ENCODE measurements around the gene RFTN1. TPM values are rescaled to one million over a fixed set of nuclear protein-coding genes. Genes with fewer than 3 reads are reported as not detected.

Gene RFTN1
- total and polyA plus RNA-seq, 2 of the 8 experiments (the other 6 are each of a cell fraction or from before 2014, with no cell fraction given) = 4.6 to 6.7 TPM

DNA sequence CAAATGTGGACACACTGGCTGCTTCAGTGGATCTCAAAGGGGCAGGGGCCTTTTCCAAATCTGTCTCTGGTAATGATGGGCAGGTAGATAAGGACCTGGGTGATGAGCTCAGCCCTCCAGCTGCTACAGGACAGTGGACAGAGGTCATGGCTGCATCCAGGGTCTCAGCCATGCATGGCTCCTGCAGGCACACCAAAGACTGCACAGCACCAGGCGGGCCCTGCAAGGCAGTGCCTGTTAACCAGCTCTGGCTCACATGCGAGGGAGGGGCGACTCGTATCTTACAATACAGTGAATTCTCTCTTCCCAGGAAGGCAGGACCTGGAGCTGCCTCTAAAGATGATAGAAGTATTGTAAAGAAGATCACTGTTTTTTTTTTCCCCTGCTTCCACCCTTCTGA lies 189.8 kb downstream of the RFTN1 start:
- ChIA-PET POLR2A (ENCODE audit: partially characterized antibody) (no interaction called here), CTCF (ENCODE audit: partially characterized antibody) (interaction anchor here (1.0 to 1.3 kb wide), 6 partner anchors 10 to 221 kb away, joined by 3 to 5 read pairs (median 4); no protein-coding TSS in a partner anchor)
- H3K56ac ChIP-seq (replicated peaks; ENCODE audit: insufficient read length, low read depth, low read length) = no peak overlapping the region
- no peak overlapping the region for H3K9ac ChIP-seq (replicated peaks in 1 of 4; ENCODE audit: extremely low read depth in 1 of 4, low read depth in 3 of 4, low read length in 3 of 4)
- no peak overlapping the region for H2AK5ac ChIP-seq (ENCODE audit: low read depth, low read length)
- no peak overlapping the region for H2BK20ac ChIP-seq (ENCODE audit: low read length)
- H2BK5ac ChIP-seq (ENCODE audit: low read depth, low read length) = no peak overlapping the region
- no peaks in the 10 kb centered on the region for H3K23me2 ChIP-seq (ENCODE audit: low read depth, low read length)
- no peak overlapping the region for H3K4ac ChIP-seq (replicated peaks; ENCODE audit: insufficient read length, low read depth, low read length)
- H3K23ac ChIP-seq (ENCODE audit: insufficient read length) = no peak overlapping the region
- peaks cover 0 to 1% of the 10 kb centered on the region in 2 experiments for H4K20me1 ChIP-seq (replicated peaks in 1 of 2; ENCODE audit: control insufficient read depth in 1 of 2, insufficient read depth in 2 of 2, low read length in 2 of 2)
- H2AFZ ChIP-seq (ENCODE audit: low read length) = no peak overlapping the region
- no peak overlapping the region for H4K8ac ChIP-seq (ENCODE audit: extremely low read depth, insufficient read depth, low read length)
- H4K5ac ChIP-seq (ENCODE audit: insufficient read length, low read depth, low read length) = no peak overlapping the region
- no peak overlapping the region for H3K18ac ChIP-seq (ENCODE audit: extremely low read depth, low read length)
- H3K27ac ChIP-seq (ENCODE audit: low read depth, low read length) = no peak overlapping the region
- no peak for DNase-seq (ENCODE audit: low read depth in 1 of 2, low spot score in 2 of 2)
- H3K79me1 ChIP-seq (ENCODE audit: low read depth, low read length) = no peaks in the 10 kb centered on the region
- no peaks in the 10 kb centered on the region for H3K79me2 ChIP-seq (ENCODE audit: control insufficient read depth in 1 of 2, insufficient read depth in 2 of 2, low read length in 2 of 2)
- H2BK15ac ChIP-seq (ENCODE audit: low read length) = no peak overlapping the region
- no peak overlapping the region for H2BK120ac ChIP-seq (replicated peaks; ENCODE audit: low read depth, low read length)
- 78% methylated on average over 4 of the region's 4 CpGs; no CpG with 5 or more reads in 1 of the 2 experiments for WGBS, 2 experiments (ENCODE audit: extremely low coverage in 1 of 2, insufficient coverage in 1 of 2, insufficient read length in 1 of 2, insufficient replicate concordance in 2 of 2, low coverage in 1 of 2, low lambda C conversion rate in 2 of 2, missing lambda C conversion rate in 1 of 2)
- no peaks in the 10 kb centered on the region for H3K4me1 ChIP-seq (replicated peaks in 1 of 4; ENCODE audit: control insufficient read depth in 3 of 4, insufficient read depth in 4 of 4, low read length in 3 of 4)
- H2BK12ac ChIP-seq (ENCODE audit: low read depth, low read length) = no peak overlapping the region
- H3K9me3 ChIP-seq (ENCODE audit: insufficient read depth in 2 of 2, low read depth in 1 of 2, low read length in 1 of 2) = no peaks in the 10 kb centered on the region
- H3K4me3 ChIP-seq (ENCODE audit: extremely low read depth in 1 of 4, insufficient read depth in 2 of 4, low read depth in 3 of 4, low read length in 4 of 4) = no peak overlapping the region
- peaks cover 0 to 6% (median 2%) of the 10 kb centered on the region in 4 experiments; a peak in 3 of 8 replicates for H3K36me3 ChIP-seq (ENCODE audit: control insufficient read depth in 2 of 4, insufficient read depth in 4 of 4, low read length in 3 of 4)
- no peak for FAIRE-seq
- no peak overlapping the region for H3K14ac ChIP-seq (ENCODE audit: insufficient read length)
- no peak overlapping the region for H4K91ac ChIP-seq (replicated peaks; ENCODE audit: insufficient read length, low read length)
- no peak overlapping the region for H3K4me2 ChIP-seq (ENCODE audit: insufficient read depth in 1 of 2, low read depth in 2 of 2, low read length in 2 of 2)
- H3K27me3 ChIP-seq (replicated peaks in 1 of 4; ENCODE audit: control insufficient read depth in 3 of 4, extremely low read depth in 1 of 4, insufficient read depth in 3 of 4, low read length in 3 of 4) = no peaks in the 10 kb centered on the region
- TF ChIP-seq BCL11A (IDR thresholded peaks at IDR 0.05; ENCODE audit: low read depth in 2 of 2, low read length in 2 of 2) (no peak), TEAD4 (IDR thresholded peaks at IDR 0.05; ENCODE audit: low read depth, low read length) (no peak), SP4 (IDR thresholded peaks at IDR 0.05; ENCODE audit: low read length) (no peak), TAF7 (optimal IDR thresholded peaks at IDR 0.05; ENCODE audit: borderline replicate concordance, low read depth, low read length) (no peak), CHD2 (IDR thresholded peaks at IDR 0.05; ENCODE audit: low read length) (no peak), RAD21 (IDR thresholded peaks at IDR 0.05 in 1 of 2, conservative IDR thresholded peaks at IDR 0.05 in 1 of 2; ENCODE audit: low read depth in 2 of 2, low read length in 2 of 2) (no peak), SRF (IDR thresholded peaks at IDR 0.05; ENCODE audit: low read depth, low read length) (no peak), HDAC2 (IDR thresholded peaks at IDR 0.05; ENCODE audit: borderline replicate concordance in 1 of 2, low read depth in 2 of 2, low read length in 2 of 2) (no peak), CTBP2 (IDR thresholded peaks at IDR 0.05; ENCODE audit: borderline replicate concordance, insufficient read depth, insufficient read length, low read length) (no peak)
- TF ChIP-seq, protein P1, sequence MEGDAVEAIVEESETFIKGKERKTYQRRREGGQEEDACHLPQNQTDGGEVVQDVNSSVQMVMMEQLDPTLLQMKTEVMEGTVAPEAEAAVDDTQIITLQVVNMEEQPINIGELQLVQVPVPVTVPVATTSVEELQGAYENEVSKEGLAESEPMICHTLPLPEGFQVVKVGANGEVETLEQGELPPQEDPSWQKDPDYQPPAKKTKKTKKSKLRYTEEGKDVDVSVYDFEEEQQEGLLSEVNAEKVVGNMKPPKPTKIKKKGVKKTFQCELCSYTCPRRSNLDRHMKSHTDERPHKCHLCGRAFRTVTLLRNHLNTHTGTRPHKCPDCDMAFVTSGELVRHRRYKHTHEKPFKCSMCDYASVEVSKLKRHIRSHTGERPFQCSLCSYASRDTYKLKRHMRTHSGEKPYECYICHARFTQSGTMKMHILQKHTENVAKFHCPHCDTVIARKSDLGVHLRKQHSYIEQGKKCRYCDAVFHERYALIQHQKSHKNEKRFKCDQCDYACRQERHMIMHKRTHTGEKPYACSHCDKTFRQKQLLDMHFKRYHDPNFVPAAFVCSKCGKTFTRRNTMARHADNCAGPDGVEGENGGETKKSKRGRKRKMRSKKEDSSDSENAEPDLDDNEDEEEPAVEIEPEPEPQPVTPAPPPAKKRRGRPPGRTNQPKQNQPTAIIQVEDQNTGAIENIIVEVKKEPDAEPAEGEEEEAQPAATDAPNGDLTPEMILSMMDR (IDR thresholded peaks at IDR 0.05; ENCODE audit: control extremely low read depth in 1 of 3, insufficient read depth in 1 of 3, low read depth in 1 of 3, low read length in 3 of 3) = no peak
- TF ChIP-seq, protein P2, sequence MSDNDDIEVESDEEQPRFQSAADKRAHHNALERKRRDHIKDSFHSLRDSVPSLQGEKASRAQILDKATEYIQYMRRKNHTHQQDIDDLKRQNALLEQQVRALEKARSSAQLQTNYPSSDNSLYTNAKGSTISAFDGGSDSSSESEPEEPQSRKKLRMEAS (IDR thresholded peaks at IDR 0.05) = no peak

Measured in H1 (cell line).